Measurements from ENCODE around the gene MPC2. TPM values are rescaled to one million over a fixed set of nuclear protein-coding genes. Genes with fewer than 3 reads are reported as not detected.

MPC2 gene
- total and polyA plus RNA-seq, 4 donors, result 32.8 to 56.4 (median 49.4) TPM

DNA sequence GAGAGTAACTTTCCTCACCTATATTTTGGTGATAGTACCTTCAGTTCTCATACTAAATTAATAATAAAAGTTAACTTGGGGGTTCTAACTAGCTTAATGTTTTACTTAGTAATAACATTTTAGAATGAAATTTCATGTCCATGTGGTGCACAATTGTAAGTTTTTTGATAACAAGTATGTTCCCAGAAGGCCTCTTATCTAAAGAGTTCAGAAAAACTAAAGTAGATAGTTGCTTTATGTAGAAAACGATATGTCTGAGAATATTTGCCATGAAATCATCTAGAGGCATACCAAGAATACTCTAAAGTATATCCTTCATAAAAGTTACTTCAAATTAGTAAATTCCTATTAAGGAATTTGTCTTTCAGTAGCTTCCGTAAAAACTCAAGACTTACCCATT lies 12.8 kb downstream of the MPC2 start:
- no peaks in the 10 kb centered on the region for H3K27me3 ChIP-seq (ENCODE audit: control insufficient read depth in 3 of 3, insufficient read depth in 3 of 3, low read length in 2 of 3)
- DNase-seq, result no peak
- TF ChIP-seq, protein P1, sequence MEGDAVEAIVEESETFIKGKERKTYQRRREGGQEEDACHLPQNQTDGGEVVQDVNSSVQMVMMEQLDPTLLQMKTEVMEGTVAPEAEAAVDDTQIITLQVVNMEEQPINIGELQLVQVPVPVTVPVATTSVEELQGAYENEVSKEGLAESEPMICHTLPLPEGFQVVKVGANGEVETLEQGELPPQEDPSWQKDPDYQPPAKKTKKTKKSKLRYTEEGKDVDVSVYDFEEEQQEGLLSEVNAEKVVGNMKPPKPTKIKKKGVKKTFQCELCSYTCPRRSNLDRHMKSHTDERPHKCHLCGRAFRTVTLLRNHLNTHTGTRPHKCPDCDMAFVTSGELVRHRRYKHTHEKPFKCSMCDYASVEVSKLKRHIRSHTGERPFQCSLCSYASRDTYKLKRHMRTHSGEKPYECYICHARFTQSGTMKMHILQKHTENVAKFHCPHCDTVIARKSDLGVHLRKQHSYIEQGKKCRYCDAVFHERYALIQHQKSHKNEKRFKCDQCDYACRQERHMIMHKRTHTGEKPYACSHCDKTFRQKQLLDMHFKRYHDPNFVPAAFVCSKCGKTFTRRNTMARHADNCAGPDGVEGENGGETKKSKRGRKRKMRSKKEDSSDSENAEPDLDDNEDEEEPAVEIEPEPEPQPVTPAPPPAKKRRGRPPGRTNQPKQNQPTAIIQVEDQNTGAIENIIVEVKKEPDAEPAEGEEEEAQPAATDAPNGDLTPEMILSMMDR (IDR thresholded peaks at IDR 0.05; ENCODE audit: control extremely low read depth, extremely low read depth), result no peak
- H3K4me1 ChIP-seq (ENCODE audit: control insufficient read depth in 5 of 5, insufficient read depth in 5 of 5, low read length in 5 of 5), result peaks cover 0 to 15% (median 2%) of the 10 kb centered on the region in 5 donors
- no peak overlapping the region for H3K9ac ChIP-seq (ENCODE audit: insufficient read depth in 1 of 2, low read length in 2 of 2)
- H3K36me3 ChIP-seq (ENCODE audit: control insufficient read depth in 4 of 4, insufficient read depth in 4 of 4, low read length in 4 of 4), result peaks cover 0 to 4% (median 0%) of the 10 kb centered on the region in 4 donors
- H3K4me3 ChIP-seq, result no peak overlapping the region
- no peak overlapping the region for H3K27ac ChIP-seq (ENCODE audit: low read depth in 1 of 2, low read length in 1 of 2)
- WGBS, 2 donors, result 90 to 94% methylated on average over 2 of the region's 2 CpGs
- ATAC-seq (ENCODE audit: insufficient read depth, low FRiP score), result no peak
- no peaks in the 10 kb centered on the region for H3K9me3 ChIP-seq (ENCODE audit: control insufficient read depth in 4 of 4, insufficient read depth in 3 of 4, low read length in 3 of 4)

DNA sequence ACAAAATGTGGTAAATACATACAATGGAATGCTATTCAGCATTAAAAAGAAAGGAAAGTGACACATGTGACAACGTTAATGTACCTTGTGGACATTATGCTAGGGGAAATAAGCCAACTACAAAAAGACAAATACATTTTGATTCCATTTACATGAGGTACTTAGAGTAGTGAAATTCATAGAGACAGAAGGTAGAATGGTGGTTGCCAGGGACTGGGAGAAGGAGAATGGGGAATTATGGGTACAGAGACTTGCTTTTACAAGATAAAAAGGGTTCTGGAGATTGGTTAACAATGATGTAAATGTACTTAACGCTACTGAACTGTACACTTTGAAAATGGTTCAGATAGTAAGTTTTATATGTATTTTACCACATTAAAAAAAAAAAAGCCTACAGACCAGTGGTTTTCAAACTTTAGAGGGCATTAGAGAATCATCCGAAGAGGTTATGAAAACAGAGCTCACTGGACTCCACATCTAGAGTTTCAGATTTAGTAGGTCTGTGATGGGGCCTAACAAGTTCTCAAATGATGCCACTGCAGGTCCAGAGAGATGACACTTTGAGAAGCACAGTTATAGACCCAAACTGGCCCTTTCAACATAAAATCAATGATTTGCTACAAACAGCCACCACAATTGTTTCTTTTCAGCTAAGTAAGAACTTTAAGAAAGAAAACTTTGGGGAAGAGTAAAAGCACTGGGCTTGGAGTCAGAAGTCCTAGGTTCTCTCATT lies 13.4 kb downstream of the MPC2 start:
- H3K4me1 ChIP-seq (ENCODE audit: control insufficient read depth in 5 of 5, insufficient read depth in 5 of 5, low read length in 5 of 5), result peaks cover 0 to 15% (median 2%) of the 10 kb centered on the region in 5 donors
- no peak for ATAC-seq (ENCODE audit: insufficient read depth, low FRiP score)
- H3K9ac ChIP-seq (ENCODE audit: insufficient read depth in 1 of 2, low read length in 2 of 2), result no peak overlapping the region
- 87 to 98% methylated on average over 3 of the region's 3 CpGs for WGBS, 2 donors
- H3K27ac ChIP-seq (ENCODE audit: low read depth in 1 of 2, low read length in 1 of 2), result no peak overlapping the region
- H3K27me3 ChIP-seq (ENCODE audit: control insufficient read depth in 3 of 3, insufficient read depth in 3 of 3, low read length in 2 of 3), result no peaks in the 10 kb centered on the region
- no peak overlapping the region for H3K4me3 ChIP-seq
- no peaks in the 10 kb centered on the region for H3K9me3 ChIP-seq (ENCODE audit: control insufficient read depth in 4 of 4, insufficient read depth in 3 of 4, low read length in 3 of 4)
- DNase-seq, result no peak
- TF ChIP-seq, protein P1 (IDR thresholded peaks at IDR 0.05; ENCODE audit: control extremely low read depth, extremely low read depth), result no peak
- H3K36me3 ChIP-seq (ENCODE audit: control insufficient read depth in 4 of 4, insufficient read depth in 4 of 4, low read length in 4 of 4), result peaks cover 0 to 4% (median 0%) of the 10 kb centered on the region in 4 donors

DNA sequence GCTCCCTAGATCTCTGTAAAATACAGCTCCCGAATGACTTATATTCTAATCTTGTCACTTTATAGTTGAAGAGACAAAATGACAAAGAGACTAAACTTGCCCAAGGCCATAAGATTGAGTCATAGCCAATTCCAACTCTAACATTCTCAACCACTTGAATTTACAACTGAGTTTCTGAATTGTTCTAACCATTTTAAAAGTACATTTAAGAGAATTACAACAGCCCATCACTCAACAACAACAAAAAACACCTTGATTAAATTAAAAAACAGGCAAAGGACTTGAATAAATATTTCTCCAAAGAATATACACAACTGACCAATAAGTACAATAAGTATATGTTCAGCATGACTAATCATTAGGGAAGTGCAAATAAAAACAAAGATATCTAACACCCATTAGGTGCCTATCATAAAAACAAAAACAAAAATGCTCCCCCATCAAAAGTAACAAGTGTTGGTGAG lies 14.2 kb downstream of the MPC2 start:
- H3K4me1 ChIP-seq (ENCODE audit: control insufficient read depth in 5 of 5, insufficient read depth in 5 of 5, low read length in 5 of 5), result peaks cover 0 to 15% (median 2%) of the 10 kb centered on the region in 5 donors
- TF ChIP-seq, protein P1 (IDR thresholded peaks at IDR 0.05; ENCODE audit: control extremely low read depth, extremely low read depth), result no peak

More for the DNA sequence above, 14.2 kb downstream of the MPC2 start:
- peaks cover 0 to 4% (median 1%) of the 10 kb centered on the region in 4 donors for H3K36me3 ChIP-seq (ENCODE audit: control insufficient read depth in 4 of 4, insufficient read depth in 4 of 4, low read length in 4 of 4)
- WGBS, 2 donors, result 86 to 97% methylated on average over 1 of the region's 1 CpG
- no peak overlapping the region for H3K27ac ChIP-seq (ENCODE audit: low read depth in 1 of 2, low read length in 1 of 2)
- H3K27me3 ChIP-seq (ENCODE audit: control insufficient read depth in 3 of 3, insufficient read depth in 3 of 3, low read length in 2 of 3), result no peaks in the 10 kb centered on the region
- no peak overlapping the region for H3K9ac ChIP-seq (ENCODE audit: insufficient read depth in 1 of 2, low read length in 2 of 2)
- no peak overlapping the region for H3K4me3 ChIP-seq
- no peak for ATAC-seq (ENCODE audit: insufficient read depth, low FRiP score)
- no peaks in the 10 kb centered on the region for H3K9me3 ChIP-seq (ENCODE audit: control insufficient read depth in 4 of 4, insufficient read depth in 3 of 4, low read length in 3 of 4)
- DNase-seq, result no peak

Measured in lung (tissue), 12 donors.